Mucosa of descending colon (tissue), 3 donors: ENCODE results near the gene OR2D3. TPM values are rescaled to one million over a fixed set of nuclear protein-coding genes. Genes with fewer than 3 reads are reported as not detected.
"Not testable (repeated sequence)": the region's sequence is repeated elsewhere in the genome, so short reads cannot be mapped to it uniquely, and the experiment has no call there.

ENCODE experiments used
- ATAC-seq: fragments of 200-7000 bp; cut with Tn5 transposase; one replicate; pipeline ENCODE4 v1.9.1; 2020; ENCODE audit warnings: mild to moderate bottlenecking, moderate library complexity
- DNase-seq, 3 donors: peaks; one replicate each; pipeline ENCODE4 v3.0.0-alpha.2; 2020
- H3K36me3 ChIP-seq: fragments of 200-600 bp; one replicate; pipeline ENCODE4 v1.8.0; 2021; ENCODE audit warnings: low read depth, mild to moderate bottlenecking
- H3K4me1 ChIP-seq: fragments of 200-600 bp; one replicate; pipeline ENCODE4 v1.8.0; 2021; ENCODE audit warnings: low read depth, mild to moderate bottlenecking
- H3K4me3 ChIP-seq: fragments of 200-600 bp; one replicate; pipeline ENCODE4 v1.8.0; 2021; ENCODE audit warnings: mild to moderate bottlenecking
- H3K9me3 ChIP-seq: fragments of 200-600 bp; one replicate; pipeline ENCODE4 v1.8.0; 2021; ENCODE audit warnings: mild to moderate bottlenecking
- intact Hi-C, 2 donors: fragments of 100-400 bp; cut with DNase I in 1 of 2; cut with micrococcal nuclease in 1 of 2; formaldehyde crosslinking; loops; one replicate each; pipeline versions ENCODE4 v1.11.0 to v1.11.1; 2022; cut with DNase I, micrococcal nuclease
- total RNA-seq, 3 donors: library from RNA; stranded (reverse); fragmentation: NEBNext Ultra II Directional in 2 of 3; extraction: Animal tissue kit (Norgen Biotek cat#: 25700) in 2 of 3; gene quantifications; one replicate each; pipeline versions ENCODE4 v1.2.1 to v1.2.4, GENCODE V29; 2021 to 2023
- TF ChIP-seq, protein P1 (sequence below): fragments of 200-600 bp; IDR thresholded peaks from one replicate; pipeline ENCODE4 v1.8.0; 2022; ENCODE audit warnings: antibody characterized with exemption, mild to moderate bottlenecking
- donor health status: DM: no; HTN: no; CAD: no; lungs with moderate emphysema.
- donor health status: DM: no; HTN: no; CAD: no.
- donor health status: DM: no; HTN: yes; CAD: no.

Gene OR2D3
- total RNA-seq, 3 donors from 2014 or later, result not detected

DNA sequence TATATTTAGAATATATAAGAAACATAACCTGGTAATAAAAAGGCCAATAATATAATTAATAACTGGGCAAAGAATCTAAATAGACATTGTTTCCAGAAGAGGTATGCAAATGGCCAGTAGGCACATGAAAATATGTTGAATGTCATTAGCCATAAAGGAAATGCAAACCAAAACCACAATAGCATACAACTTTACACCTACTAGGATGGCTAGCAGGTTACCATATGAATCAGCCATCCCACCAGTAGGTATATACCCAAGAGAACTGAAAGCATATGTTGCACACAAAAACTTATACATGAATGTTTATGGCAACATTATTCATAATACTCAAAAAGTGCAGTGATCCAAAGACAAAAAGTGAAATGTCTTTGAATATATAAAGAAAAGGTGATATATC lies 25.8 kb upstream of the OR2D3 start:
- TF ChIP-seq, protein P1, sequence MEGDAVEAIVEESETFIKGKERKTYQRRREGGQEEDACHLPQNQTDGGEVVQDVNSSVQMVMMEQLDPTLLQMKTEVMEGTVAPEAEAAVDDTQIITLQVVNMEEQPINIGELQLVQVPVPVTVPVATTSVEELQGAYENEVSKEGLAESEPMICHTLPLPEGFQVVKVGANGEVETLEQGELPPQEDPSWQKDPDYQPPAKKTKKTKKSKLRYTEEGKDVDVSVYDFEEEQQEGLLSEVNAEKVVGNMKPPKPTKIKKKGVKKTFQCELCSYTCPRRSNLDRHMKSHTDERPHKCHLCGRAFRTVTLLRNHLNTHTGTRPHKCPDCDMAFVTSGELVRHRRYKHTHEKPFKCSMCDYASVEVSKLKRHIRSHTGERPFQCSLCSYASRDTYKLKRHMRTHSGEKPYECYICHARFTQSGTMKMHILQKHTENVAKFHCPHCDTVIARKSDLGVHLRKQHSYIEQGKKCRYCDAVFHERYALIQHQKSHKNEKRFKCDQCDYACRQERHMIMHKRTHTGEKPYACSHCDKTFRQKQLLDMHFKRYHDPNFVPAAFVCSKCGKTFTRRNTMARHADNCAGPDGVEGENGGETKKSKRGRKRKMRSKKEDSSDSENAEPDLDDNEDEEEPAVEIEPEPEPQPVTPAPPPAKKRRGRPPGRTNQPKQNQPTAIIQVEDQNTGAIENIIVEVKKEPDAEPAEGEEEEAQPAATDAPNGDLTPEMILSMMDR, result no peak
- Histone ChIP-seq H3K36me3 (no peaks in the 10 kb centered on the region), H3K9me3 (no peaks in the 10 kb centered on the region), H3K4me1 (no peaks in the 10 kb centered on the region), H3K4me3 (no peak overlapping the region)
- no peak for ATAC-seq
- DNase-seq, result no peak
- intact Hi-C loops, result no loop called here

- Histone ChIP-seq H3K36me3 (no peaks in the 10 kb centered on the region), H3K4me3 (no peak overlapping the region), H3K4me1 (no peaks in the 10 kb centered on the region), H3K9me3 (no peaks in the 10 kb centered on the region)
- ATAC-seq (no peak), DNase-seq (no peak)
- TF ChIP-seq, protein P1, result no peak
- intact Hi-C loops, result no loop called here
Observed at GRCh38 chr11:6898911-6899310, 21.9 kb upstream of the OR2D3 start.

DNA sequence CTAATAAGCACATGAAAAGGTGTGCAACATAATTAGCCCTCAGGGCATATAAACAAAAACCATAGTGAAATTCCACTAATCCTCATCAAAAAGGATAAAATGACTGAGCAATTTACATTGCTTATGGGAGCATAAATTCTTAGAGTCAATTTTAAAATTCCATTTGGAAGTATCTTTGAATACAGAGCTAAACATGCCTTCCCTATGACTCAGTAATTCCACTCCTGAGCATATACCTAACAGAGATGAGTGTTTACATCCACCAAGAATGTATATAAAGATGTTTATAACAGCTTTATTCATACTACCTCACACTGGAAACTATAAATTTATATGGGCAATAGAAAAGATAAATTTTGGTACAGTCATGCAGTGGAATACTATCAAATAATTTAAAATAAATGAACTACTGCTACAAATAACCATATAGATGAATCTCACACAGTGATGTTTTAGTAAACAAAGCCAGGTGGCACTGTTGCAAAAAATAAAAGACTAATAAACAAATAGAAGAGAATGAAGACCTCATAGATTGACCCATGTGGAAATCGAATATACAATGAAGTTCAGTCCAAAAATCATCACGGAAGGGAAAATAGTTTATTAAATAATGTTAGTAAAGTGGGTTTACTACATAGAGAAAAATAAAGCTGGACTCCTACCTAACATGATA lies 20.3 kb upstream of the OR2D3 start:
- intact Hi-C loops, result no loop called here
- Histone ChIP-seq H3K4me3 (no peak overlapping the region), H3K36me3 (no peaks in the 10 kb centered on the region), H3K9me3 (no peaks in the 10 kb centered on the region), H3K4me1 (no peaks in the 10 kb centered on the region)
- DNase-seq, result no peak
- TF ChIP-seq, protein P1, result no peak
- ATAC-seq, result no peak

GRCh38 chr11:6904804-6905203 lies 16.0 kb upstream of the OR2D3 start:
- H3K9me3 ChIP-seq, H3K36me3 ChIP-seq, intact Hi-C loops, H3K4me1 ChIP-seq, ATAC-seq, H3K4me3 ChIP-seq, DNase-seq: not testable (repeated sequence)

- Histone ChIP-seq H3K4me3 (no peak overlapping the region), H3K9me3 (no peaks in the 10 kb centered on the region), H3K4me1 (no peaks in the 10 kb centered on the region), H3K36me3 (no peaks in the 10 kb centered on the region)
- DNase-seq (no peak), ATAC-seq (no peak)
- TF ChIP-seq, protein P1, result no peak
- intact Hi-C loops, result no loop called here
Observed at GRCh38 chr11:6911378-6911777, 9.4 kb upstream of the OR2D3 start.

GRCh38 chr11:6911948-6912347 lies 8.9 kb upstream of the OR2D3 start:
- Histone ChIP-seq H3K36me3 (no peaks in the 10 kb centered on the region), H3K4me1 (no peaks in the 10 kb centered on the region), H3K9me3 (no peaks in the 10 kb centered on the region), H3K4me3 (no peak overlapping the region)
- intact Hi-C loops, result no loop called here
- ATAC-seq (no peak), DNase-seq (no peak)
- TF ChIP-seq, protein P1, result no peak
